Stimulated activated CD4-positive, alpha-beta T cell treated with anti-CD3 and anti-CD28 coated beads, Interleukin-2, amount 100 ng/mL, for 4 hours (primary cell): ENCODE results near the gene GNS.

Experiments used
- DNase-seq: peaks from one replicate; pipeline ENCODE4 v3.0.0-alpha.2; 2020; ENCODE audit warnings: low read depth

Gene GNS

DNA sequence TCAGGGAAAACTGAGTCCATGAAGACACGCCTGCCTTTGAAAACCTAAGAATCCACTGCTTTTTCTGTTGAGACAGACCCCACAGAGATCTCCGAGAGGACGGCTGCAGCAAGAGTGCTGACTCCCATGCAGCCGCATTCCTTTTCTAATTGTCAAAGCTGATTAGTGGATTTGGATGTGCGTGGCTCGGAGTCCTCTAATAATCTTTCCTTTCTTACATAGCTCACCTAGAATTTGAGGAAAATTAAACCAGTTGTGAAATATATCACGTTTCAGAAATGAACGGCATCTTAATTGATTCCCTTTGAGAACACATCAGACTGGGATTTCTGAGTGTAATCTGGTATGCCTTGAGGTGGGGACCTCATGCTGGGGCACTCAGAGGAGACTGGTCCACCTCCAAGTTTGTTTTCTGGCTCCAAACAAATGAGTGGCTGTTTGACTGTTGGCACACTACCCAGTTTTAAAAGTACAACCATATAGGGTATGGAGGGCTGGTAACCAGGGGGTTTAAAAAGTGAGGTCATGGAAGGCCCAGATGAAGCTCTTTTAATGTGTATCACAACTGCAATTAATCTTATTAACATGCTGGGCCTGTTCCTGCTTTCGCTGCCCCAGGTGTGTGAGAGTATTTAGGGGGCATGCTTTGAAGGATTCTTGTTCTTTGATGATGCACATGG is 85.6 kb downstream of the GNS start:
- no peak for DNase-seq

DNA sequence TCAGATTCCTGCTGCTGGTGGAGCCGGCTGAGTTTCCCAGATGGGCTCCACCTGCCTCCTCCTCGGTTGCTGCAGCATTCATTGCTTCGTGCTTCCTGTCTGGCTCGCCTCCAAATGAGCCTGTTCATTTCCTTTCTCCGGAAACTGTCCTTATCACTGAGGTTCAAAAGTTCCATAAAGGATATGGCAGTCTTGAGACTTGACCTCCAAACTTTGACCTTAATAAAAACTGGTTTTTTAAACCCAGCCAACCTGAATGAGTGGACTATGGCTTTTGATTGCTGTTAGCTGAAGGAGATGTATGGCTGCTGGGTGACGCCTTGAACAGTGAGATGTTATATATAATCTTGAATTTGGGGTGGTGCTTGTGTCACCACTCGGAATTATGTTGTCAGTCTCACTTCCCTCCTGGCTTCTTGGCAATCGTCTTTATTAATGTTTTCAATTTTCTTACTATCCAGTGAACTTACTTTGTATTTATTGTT is 86.2 kb downstream of the GNS start:
- no peak for DNase-seq

DNA sequence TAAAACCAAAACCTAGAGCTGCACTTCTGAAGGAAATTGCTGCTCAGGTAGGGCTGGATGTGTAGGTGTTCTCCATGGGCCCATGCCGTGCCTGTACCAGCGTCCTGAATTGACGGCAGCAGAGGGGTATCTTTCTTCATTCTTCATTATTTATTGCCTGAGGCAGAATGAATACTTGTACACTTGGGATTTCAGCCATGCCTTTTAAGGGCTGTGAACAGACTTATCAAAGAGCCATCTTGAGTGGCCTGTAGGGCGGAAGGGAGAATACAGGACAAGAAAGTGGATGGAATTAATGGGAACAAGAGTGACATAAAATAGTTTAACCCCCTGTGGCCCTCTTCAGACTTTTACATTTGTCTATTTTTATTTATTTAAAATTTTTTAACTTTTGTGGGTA is 87.5 kb downstream of the GNS start:
- DNase-seq: no peak

DNA sequence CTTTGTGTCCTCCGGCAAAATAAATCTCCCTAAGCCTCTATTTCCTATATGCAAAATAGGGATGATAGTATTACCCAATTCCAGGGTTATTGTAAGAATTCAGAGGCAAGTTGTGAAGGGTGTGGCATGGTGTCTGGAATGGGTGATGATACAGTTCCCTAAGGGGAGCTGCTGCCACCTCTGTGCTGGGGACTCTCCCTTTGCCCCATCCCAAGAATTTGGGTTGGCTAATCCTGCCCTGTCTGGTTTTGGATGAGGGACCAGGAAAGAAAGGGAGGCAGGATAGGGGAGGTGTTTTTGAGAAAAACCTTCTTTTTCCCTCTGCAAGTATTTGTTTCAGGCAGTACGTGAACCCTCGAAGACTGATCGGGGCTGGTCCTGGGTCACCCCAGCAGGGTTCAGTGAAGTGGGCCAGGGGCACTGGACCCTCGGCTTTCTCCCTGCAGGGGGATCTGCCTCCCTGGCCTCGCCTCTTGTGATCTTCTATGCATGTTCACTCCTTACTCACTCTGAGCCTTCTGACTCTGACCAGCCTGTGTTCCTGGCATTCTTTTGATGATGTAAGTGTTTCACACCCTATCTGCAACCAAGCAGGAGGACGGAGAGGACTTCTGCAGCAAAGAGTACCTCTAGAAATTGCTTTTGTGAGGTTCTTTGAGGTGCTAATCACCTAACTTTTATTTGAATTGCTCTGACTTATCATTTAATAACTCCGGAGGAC is 88.1 kb downstream of the GNS start:
- DNase-seq: no peak

DNA sequence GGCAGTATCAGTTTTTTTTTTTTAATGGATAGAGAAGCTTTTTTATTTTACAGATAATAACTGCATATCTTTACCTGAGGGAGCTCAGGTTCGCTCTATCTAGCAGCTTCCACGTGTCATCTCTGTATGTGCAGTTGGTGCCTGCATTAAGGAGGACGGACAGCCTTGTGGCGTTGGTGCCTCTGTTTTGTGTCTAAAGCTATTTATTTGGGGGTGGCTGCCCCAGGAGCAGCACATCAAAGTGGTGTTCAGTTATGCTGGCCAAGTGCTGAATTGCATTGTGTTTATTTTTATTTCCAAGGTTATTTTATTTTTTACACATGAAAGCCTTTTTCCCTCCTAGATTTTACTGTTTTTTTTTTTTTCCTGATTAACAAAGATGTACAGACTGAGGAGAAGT is 89.2 kb downstream of the GNS start:
- no peak for DNase-seq

DNA sequence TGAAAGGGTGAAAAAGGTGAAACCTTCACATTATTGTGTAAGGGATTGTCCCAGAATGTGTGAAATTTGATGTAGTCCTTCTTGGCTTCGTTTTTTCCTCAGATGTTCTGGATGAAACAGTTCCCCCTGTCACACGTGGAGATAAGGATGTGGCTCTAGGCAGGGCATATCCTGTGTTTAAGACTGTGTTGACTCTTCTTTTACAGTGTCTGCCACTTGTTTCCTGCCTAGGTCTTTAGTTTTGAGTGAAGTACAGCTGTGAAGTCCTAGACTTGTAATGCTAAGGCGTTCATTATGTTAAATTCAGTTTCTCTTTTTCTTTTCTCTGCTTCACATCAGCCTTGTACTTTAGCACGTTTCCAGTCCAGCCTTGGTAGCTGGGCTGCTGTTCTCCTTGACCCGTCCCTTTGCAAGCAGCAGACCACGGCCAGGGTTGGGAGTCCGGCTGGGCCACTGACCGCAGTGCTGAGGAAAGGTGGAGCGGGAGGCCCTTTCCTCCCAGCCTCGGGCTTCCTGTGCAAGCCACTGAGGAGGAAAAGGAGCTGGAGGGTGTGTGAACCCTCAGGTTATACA is 89.8 kb downstream of the GNS start:
- DNase-seq: no peak

DNA sequence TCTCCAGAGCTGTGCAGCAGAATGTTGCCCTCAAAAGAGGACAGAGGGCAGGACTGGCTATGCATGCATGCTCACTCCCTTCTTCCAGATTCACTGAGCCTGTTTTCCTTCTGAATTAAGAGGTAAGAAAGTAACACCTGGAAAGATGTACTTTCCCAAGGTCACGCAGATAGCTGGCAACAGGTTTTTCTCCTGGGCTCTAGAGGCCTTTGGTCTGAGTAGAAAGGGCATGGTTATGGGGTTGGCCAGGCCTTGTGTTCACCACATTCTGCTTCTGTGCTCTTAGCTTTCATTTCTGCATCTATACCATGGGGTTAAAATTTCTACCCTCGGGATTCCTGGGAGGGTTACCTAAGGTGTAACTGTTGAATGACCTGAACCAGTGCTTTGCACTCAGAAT is 91.4 kb downstream of the GNS start:
- no peak for DNase-seq

DNA sequence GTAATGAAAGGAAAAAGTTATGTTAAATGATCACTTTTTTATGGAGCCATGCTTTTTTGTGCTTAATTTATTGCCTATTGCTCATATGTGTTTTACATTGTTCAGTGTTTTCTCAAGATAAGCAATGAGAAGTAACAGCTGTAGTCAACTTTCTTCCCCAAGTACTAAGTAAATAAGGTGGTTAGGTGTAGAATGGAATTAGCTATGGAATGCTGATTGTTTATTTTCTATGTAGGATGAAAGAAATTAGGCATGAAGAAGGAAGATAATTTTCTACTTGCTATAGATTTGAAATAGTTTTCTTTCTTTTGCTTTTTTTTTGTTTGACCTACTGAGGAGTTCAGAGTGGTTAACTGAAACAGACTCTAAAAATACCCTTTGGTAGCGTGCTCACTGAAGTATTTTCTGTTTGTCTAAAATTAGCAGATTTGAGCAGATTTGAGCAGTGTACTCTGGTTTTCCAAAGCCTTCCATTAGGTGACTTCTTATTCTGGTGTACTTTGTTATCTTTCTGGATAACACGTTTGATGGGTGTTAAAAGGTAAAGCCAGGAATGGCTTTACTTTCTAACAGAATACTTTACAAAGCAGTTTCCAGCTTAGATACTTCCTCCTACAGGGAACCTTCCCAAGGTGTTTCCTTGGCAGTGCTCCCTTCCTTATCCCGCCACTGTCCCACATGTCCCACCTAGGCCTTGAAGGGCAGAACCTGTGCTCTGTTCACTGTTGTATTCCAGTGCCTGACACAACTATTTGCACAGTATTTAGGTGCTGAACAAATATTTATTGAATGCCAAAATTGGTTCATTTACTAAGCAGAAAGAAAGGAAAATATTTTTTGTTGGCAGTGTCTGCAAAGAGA is 92.9 kb downstream of the GNS start:
- DNase-seq: no peak

DNA sequence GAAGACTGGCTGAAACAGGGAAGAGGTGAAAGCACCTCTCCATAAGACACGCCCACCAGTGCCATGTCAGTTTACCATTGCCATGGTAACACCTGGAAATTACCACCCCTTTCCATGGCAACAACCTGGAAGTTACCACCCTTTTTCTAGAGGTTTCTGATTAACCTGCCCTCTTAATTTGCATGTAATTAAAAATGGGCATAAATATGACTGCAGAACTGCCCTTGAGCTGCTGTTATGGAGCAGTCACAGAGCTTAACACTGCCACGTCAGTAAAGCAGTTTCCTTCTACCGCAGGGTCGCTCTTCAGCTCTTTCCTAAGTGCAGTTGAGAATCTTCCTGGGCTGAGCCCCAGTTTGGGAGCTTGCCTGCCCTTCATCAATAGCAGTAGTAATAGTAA is 93.7 kb downstream of the GNS start:
- peak; percentile 37 for DNase-seq
